HG02571 (cell line): Measurements from ENCODE around the gene FGD3.
A peak's percentile ranks its signal among the peaks of the same experiment; 100 is the strongest.
"Not testable (repeated sequence)": the region's sequence is repeated elsewhere in the genome, so short reads cannot be mapped to it uniquely, and the experiment has no call there.

ENCODE experiments used
- ATAC-seq: cut with Tn5 transposase; IDR thresholded peaks from one replicate; pipeline ENCODE4 v1.9.1; 2021; ENCODE audit warnings: mild to moderate bottlenecking, moderate library complexity; ENCODE audit not compliant: unreplicated experiment

The FGD3 gene

GRCh38 chr9:92947268-92948037, at the start of gene FGD3:
Gene FGD3, plus strand, starts transcription at chr9:92947523. Its CDS starts 28,734 bp downstream, at chr9:92976257.
- no peak for ATAC-seq

- not testable (repeated sequence) for ATAC-seq
These were observed 42.2 kb upstream of the FGD3 start for GRCh38 chr9:92905137-92905536.

GRCh38 chr9:92911511-92912475, 35.5 kb upstream of the FGD3 start:
- ATAC-seq: no peak

DNA sequence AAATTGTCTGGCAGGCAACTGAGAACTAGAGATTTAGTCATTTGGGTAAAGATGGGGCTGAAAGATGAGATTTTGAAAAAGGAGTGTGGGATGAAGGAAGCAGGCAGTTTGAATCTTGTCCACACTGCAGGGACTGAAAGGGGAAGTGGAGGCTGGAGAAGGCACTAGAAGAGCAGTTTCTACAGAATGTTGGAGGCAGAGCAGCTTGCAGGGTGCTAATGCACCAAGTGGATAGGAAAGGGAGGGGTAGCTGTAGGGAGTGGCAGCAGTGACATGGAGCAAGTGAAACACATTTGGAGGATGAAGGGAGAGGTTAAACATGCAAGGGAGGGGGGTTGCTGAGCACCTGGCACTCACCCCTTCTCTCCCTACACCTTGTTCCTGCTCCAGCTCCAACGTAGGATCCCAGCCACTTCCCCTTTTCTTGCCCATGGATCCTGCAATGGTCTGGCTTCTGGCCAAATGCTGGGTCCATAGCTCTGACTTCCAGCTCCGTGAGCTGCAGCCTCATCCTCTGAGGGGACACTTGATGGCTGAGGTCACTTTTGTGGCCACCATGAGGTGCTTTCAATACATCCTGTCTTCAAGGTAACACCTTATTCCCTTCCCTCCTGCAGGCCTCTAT, 30.0 kb upstream of the FGD3 start:
- no peak for ATAC-seq

DNA sequence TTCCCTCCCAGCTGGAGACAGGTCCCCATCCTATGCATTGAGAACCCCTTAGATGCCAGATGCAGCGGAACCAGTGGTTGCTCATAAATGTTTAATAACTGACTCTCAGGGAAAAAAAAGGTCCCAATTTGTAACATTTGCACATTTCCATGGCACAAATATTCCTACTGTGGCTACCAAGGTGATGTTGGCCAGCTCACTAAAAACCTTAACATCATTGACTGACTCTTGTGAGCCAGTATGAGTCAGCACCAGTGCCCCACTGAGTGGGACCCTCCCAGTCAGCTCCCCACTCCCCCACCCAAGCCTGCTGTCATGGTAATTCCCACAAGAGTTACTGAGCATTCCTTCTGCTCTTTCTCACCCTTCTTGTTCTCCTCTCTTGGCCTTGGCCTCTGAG, 26.9 kb upstream of the FGD3 start:
- no peak for ATAC-seq

GRCh38 chr9:92931606-92932005, 15.7 kb upstream of the FGD3 start:
- no peak for ATAC-seq

DNA sequence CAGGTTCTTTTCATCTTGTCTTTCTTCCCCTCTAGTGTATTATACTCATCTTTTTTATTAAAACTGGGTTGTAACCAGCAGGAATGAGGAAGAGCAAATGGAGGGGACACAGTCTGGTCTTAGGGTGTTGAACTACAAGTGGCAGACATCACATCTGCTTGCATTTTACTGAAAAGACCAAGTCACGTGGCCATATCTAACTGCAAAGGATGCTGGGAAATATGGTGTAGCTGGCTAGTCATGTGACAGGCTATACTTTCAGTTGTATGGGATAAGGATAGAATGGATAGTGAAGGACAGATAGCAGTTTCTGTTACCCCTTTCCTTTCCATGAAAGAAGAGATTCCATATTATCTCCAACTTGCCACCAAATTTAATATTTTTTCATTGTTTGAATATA, 13.0 kb upstream of the FGD3 start:
- no peak for ATAC-seq

DNA sequence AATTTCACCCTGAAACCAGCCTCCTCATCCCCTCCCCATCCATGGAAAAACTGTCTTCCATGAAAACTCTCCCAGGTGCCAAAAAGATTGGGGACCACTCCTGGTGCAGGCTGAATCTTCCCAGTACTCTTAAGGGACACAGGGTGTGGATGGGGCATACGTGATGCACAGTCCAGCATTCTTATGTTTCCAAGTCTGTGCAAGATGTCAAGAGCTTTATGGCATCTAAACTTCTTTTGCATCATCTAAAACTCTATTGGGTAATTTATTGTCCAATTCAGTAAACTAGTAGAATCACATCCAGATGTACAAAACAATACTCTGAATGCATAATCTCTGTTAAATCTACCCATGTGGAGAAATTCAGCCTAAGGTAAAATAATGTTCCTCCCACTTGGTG, 9.3 kb upstream of the FGD3 start:
- no peak for ATAC-seq

DNA sequence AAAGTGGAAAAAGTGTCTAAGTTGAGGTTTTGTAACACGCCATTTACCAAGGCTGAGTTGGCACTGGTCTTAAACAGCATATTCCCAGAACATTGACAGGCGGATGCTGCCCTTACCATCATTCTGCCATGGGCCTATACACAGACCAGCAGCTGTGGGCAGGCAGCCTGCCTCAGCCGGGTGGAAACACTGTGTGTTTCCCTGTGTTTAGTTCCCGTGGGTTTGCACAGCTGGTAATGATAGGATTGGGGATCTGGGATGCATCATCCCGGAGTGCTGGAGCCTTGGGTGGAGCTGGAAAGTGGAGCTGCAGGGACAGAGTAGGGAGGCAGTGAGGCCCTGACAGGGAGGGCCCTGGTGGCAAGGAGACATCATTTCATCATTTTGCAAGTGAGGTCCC, 5.5 kb upstream of the FGD3 start:
- no peak for ATAC-seq

DNA sequence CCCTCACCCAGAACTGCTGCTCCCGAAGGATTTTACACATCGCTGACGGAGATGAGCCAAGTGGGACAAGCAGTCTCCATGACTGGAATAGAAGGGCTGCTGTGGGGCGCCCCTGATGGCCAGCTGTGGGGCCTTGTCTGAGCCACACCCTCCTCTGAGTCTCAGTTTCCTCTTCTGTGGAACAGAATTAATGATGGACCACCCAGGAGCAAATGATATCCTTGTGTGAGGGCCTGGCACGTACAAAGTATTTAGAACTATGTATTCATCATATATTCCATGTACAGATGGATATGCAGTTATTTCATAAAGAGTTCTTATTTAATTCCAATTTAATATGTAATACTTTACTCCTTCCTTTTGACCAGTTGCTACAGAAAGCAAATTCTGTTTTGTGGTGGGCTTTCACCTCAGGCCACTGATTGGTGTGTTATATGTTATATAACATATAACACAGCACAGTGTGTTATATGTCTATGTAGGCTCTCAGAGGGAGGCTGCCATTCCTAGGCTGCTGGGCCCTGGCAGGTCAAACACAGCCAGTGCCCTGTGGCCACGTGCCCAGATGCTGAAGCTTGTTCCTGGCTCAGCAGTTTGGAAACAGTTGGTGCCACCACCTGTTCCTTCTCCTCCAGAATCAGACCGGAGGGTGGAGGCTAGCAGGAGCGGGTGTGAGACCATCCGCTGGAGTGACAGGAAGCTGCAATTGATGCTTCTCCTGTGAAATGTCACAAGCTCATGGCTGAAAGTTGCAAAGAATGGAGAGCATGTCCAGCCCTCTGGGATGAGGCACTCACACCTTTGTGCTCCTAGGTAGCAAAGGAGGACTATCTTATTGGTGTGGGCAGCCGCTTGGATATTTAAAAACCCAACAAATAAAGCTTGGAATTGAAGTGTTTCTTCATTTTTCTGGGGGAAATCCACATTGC, 4.4 kb upstream of the FGD3 start:
- ATAC-seq: no peak

- ATAC-seq: no peak
These were observed 2.4 kb upstream of the FGD3 start for GRCh38 chr9:92944921-92945320.

DNA sequence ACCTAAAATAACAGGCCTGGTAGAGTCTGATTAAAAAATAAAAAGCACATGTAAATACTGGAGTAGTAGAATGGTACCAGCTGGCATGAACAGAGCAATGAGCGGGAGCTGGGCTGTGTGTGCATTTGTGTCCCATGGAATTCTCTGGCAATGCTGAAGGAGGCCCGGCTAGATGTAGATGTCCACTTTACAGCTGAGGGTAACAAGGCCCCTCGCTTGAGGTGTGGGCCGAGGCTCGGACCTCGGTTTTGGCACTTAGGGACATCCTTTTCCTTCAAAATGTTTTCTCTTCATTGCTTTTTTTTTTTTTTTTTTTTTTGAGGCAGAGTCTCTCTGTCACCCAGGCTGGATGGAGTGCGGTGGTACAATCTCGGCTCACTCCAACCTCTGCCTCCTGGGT, 1.5 kb upstream of the FGD3 start:
- ATAC-seq: no peak

- no peak for ATAC-seq
These were observed 763 bp downstream of the FGD3 start for GRCh38 chr9:92948038-92948534.

- ATAC-seq: no peak
These were observed 1.3 kb downstream of the FGD3 start for GRCh38 chr9:92948632-92949031.

- ATAC-seq: no peak
These were observed 2.1 kb downstream of the FGD3 start for GRCh38 chr9:92949266-92949982.

DNA sequence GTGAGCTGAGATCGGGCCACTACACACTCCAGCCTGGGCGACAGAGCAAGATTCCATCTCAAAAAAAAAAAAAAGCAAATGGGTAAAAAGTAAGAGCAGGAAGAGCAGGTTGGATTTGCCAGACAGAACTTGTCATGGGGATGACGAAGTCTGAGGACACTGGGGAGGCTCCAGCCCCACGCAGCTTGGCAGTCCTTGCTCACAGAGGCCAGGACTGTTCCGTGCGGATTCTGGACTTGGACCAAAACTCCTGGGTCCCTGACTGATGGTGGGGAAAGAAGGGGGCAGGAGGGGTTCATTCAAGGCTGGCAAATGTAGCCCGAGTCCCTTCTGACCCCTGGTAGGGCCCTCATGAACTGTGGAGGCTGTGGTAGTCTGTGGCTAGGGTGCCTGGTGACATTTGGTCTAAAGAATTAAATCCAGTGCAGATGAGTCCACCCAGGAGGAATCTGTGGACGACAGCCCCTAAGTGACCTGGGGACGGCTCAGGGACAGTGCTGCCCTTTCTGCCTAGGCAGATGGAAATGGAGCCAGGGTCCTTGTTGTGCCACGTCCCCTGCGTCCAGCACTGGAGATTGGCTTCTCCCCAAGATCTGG, 3.1 kb downstream of the FGD3 start:
- no peak for ATAC-seq

DNA sequence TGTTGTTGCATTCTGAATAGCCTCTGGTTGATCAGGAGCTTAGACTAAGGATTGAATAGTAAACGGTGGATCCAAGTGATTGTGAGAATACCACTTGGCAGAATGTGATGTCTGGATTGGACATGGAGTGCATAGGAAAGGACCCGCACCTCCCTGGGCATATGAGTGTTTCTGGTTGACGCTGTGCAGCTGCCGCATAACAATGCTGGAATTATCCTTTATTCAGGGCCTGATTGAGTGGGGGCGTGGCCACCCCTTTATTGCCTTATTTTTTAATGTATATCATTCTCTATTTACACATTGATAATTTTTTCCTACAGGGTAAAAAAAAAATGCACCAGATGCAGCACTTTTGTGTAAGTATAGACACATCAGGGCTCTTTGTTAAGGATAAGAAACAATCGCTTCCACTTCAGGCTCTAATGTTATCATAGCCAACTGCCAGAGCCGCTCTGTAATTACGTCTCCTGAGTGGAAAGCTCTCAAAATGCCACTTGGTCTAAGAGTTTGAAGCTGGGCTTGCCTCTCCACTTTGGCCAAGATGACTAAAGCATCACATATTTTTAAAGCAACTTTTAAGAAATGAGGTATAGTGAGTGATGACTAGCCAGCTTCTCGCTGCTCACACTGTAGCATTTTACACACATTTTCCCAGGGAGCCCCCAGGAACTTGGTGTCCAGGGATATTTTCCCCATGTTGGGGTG, 5.7 kb downstream of the FGD3 start:
- ATAC-seq: no peak

GRCh38 chr9:92954049-92954861, 6.9 kb downstream of the FGD3 start:
- ATAC-seq: peak; percentile 47
